ENCODE data around the gene MBNL2.

Gene MBNL2

GRCh38 chr13:97212601-97213040 is 9.5 kb upstream of the MBNL2 start:
- Histone ChIP-seq H3K27ac (ENCODE audit: low read length) (no peak overlapping the region), H3K27me3 (ENCODE audit: control insufficient read depth, insufficient read depth, low read length) (no peaks in the 10 kb centered on the region), H3K4me1 (ENCODE audit: control insufficient read depth, low read depth, low read length) (no peaks in the 10 kb centered on the region), H3K9ac (ENCODE audit: low read length) (no peak overlapping the region), H3K9me3 (ENCODE audit: control insufficient read depth, low read depth, low read length) (no peaks in the 10 kb centered on the region), H3K36me3 (ENCODE audit: control insufficient read depth, low read depth, low read length) (no peaks in the 10 kb centered on the region), H3K4me3 (ENCODE audit: low read length) (no peak overlapping the region)

DNA sequence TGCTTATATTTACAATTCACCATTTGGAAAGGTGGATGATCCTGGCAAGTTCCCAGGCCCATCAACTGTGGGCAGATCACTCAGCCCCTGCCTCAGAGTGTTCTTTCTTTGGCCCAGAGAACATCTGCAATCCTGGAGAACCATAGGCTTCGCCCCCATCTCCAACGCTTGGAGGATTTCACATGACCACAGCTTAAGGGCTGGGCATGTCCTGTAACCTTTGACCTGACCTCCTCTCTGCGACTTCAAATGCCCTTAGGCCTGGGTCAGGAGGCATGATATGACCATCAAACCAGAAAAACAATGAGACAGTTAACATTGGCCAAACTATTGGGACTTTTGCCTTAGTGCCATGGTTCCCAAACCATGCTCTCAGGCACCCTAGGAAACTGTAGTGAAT is 7.2 kb upstream of the MBNL2 start:
- Histone ChIP-seq H3K4me1 (ENCODE audit: control insufficient read depth, low read depth, low read length) (no peaks in the 10 kb centered on the region), H3K36me3 (ENCODE audit: control insufficient read depth, low read depth, low read length) (no peaks in the 10 kb centered on the region), H3K27ac (ENCODE audit: low read length) (no peak overlapping the region), H3K27me3 (ENCODE audit: control insufficient read depth, insufficient read depth, low read length) (no peaks in the 10 kb centered on the region), H3K4me3 (ENCODE audit: low read length) (no peak overlapping the region), H3K9me3 (ENCODE audit: control insufficient read depth, low read depth, low read length) (no peaks in the 10 kb centered on the region), H3K9ac (ENCODE audit: low read length) (no peak overlapping the region)

DNA sequence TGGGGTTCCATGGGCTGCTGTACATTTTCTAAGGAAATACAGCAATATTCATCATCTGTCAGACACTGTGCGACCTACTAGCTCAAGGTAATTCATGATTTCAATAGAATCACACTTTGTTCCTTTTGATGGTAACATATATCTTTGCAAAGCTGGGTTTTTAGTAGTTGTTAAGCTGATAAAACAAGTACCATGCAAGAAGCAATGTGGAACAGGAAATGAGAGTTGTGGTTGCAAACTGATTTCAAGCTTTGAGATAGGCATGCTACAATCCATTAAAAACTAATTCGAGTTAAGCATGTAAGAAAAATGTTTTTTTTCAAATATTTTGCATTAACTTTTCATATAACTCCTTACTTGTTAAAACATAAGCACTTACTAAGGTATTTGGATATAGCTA is 6.8 kb upstream of the MBNL2 start:
- H3K27me3 ChIP-seq (ENCODE audit: control insufficient read depth, insufficient read depth, low read length), result no peaks in the 10 kb centered on the region
- no peaks in the 10 kb centered on the region for H3K36me3 ChIP-seq (ENCODE audit: control insufficient read depth, low read depth, low read length)
- H3K4me3 ChIP-seq (ENCODE audit: low read length), result no peak overlapping the region
- no peaks in the 10 kb centered on the region for H3K9me3 ChIP-seq (ENCODE audit: control insufficient read depth, low read depth, low read length)
- no peak overlapping the region for H3K27ac ChIP-seq (ENCODE audit: low read length)
- H3K4me1 ChIP-seq (ENCODE audit: control insufficient read depth, low read depth, low read length), result no peaks in the 10 kb centered on the region
- H3K9ac ChIP-seq (ENCODE audit: low read length), result no peak overlapping the region

- Histone ChIP-seq H3K9ac (ENCODE audit: low read length) (no peak overlapping the region), H3K4me3 (ENCODE audit: low read length) (no peak overlapping the region), H3K4me1 (ENCODE audit: control insufficient read depth, low read depth, low read length) (peaks cover 18% of the 10 kb centered on the region), H3K27me3 (ENCODE audit: control insufficient read depth, insufficient read depth, low read length) (peaks cover 19% of the 10 kb centered on the region), H3K27ac (ENCODE audit: low read length) (no peak overlapping the region), H3K36me3 (ENCODE audit: control insufficient read depth, low read depth, low read length) (no peaks in the 10 kb centered on the region), H3K9me3 (ENCODE audit: control insufficient read depth, low read depth, low read length) (no peaks in the 10 kb centered on the region)
These were observed 2.9 kb upstream of the MBNL2 start for GRCh38 chr13:97219226-97219625.

GRCh38 chr13:97220151-97220900 is 1.8 kb upstream of the MBNL2 start:
- no peaks in the 10 kb centered on the region for H3K9me3 ChIP-seq (ENCODE audit: control insufficient read depth, low read depth, low read length)
- no peak overlapping the region for H3K9ac ChIP-seq (ENCODE audit: low read length)
- no peaks in the 10 kb centered on the region for H3K36me3 ChIP-seq (ENCODE audit: control insufficient read depth, low read depth, low read length)
- H3K4me1 ChIP-seq (ENCODE audit: control insufficient read depth, low read depth, low read length), result peaks cover 29% of the 10 kb centered on the region
- no peak overlapping the region for H3K4me3 ChIP-seq (ENCODE audit: low read length)
- no peak overlapping the region for H3K27ac ChIP-seq (ENCODE audit: low read length)
- peaks cover 30% of the 10 kb centered on the region for H3K27me3 ChIP-seq (ENCODE audit: control insufficient read depth, insufficient read depth, low read length)

DNA sequence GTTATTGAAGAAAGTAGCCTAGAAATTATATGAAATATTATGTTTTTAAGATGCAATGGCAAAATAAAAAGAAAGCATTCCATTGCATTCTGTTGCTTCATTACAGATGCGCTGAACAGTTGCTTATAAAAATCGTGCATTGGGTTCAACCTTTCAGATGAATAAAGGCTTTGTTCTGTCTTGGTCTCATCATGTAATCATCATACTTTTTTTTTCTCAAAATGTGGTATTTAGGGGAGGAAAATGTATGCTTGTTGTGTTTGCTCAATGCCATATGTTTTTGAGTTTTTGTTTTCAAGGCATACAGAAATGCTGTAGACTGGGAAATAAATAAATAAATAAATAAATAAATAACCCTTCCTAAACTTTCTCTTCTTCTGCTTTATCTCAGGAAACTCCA is 1.1 kb upstream of the MBNL2 start:
- Histone ChIP-seq H3K27ac (ENCODE audit: low read length) (no peak overlapping the region), H3K9me3 (ENCODE audit: control insufficient read depth, low read depth, low read length) (no peaks in the 10 kb centered on the region), H3K36me3 (ENCODE audit: control insufficient read depth, low read depth, low read length) (no peaks in the 10 kb centered on the region), H3K9ac (ENCODE audit: low read length) (no peak overlapping the region), H3K4me1 (ENCODE audit: control insufficient read depth, low read depth, low read length) (peaks cover 29% of the 10 kb centered on the region), H3K4me3 (ENCODE audit: low read length) (no peak overlapping the region), H3K27me3 (ENCODE audit: control insufficient read depth, insufficient read depth, low read length) (peaks cover 37% of the 10 kb centered on the region)

- Histone ChIP-seq H3K9me3 (ENCODE audit: control insufficient read depth, low read depth, low read length) (no peaks in the 10 kb centered on the region), H3K4me1 (ENCODE audit: control insufficient read depth, low read depth, low read length) (peaks cover 29% of the 10 kb centered on the region), H3K27me3 (ENCODE audit: control insufficient read depth, insufficient read depth, low read length) (peaks cover 41% of the 10 kb centered on the region), H3K36me3 (ENCODE audit: control insufficient read depth, low read depth, low read length) (no peaks in the 10 kb centered on the region), H3K4me3 (ENCODE audit: low read length) (no peak overlapping the region), H3K27ac (ENCODE audit: low read length) (no peak overlapping the region), H3K9ac (ENCODE audit: low read length) (no peak overlapping the region)
These were observed 667 bp upstream of the MBNL2 start for GRCh38 chr13:97221466-97221865.

DNA sequence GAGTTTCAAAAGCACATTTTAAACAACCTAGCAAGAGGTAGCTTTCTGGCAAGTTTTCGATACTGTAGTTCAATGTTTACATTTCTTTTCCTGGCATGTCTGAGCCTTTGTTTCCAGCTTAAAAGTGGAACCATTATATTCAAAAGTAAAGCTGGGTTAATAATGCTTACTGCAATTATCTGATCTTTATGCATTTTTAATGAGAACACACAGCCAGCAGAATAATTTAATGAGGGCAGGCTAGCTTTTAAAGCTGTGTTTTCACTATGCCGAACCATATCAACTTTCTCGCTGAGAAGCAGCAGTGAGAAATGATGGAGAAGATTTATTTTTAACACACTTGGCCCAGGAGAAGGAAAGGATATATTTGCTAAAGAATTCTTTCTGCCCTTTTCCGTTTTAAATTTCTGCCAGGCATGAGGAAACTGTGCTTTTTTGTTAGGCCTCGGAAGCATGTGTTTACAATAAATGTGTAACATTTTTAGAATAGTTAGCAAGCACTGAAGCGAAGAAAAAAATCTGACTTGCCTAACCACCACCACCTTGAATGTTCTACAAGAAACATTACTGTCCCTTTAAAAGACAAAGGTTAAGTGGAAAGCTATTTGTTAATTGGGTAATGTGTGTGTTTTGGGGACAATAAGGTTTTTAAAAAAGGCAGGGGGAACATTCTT is 1.0 kb downstream of the MBNL2 start:
- Histone ChIP-seq H3K27ac (ENCODE audit: low read length) (no peak overlapping the region), H3K4me1 (ENCODE audit: control insufficient read depth, low read depth, low read length) (peaks cover 34% of the 10 kb centered on the region), H3K9me3 (ENCODE audit: control insufficient read depth, low read depth, low read length) (no peaks in the 10 kb centered on the region), H3K36me3 (ENCODE audit: control insufficient read depth, low read depth, low read length) (no peaks in the 10 kb centered on the region), H3K4me3 (ENCODE audit: low read length) (peak overlapping the region; percentile 81), H3K27me3 (ENCODE audit: control insufficient read depth, insufficient read depth, low read length) (peaks cover 58% of the 10 kb centered on the region), H3K9ac (ENCODE audit: low read length) (peak overlapping the region; percentile 54)

DNA sequence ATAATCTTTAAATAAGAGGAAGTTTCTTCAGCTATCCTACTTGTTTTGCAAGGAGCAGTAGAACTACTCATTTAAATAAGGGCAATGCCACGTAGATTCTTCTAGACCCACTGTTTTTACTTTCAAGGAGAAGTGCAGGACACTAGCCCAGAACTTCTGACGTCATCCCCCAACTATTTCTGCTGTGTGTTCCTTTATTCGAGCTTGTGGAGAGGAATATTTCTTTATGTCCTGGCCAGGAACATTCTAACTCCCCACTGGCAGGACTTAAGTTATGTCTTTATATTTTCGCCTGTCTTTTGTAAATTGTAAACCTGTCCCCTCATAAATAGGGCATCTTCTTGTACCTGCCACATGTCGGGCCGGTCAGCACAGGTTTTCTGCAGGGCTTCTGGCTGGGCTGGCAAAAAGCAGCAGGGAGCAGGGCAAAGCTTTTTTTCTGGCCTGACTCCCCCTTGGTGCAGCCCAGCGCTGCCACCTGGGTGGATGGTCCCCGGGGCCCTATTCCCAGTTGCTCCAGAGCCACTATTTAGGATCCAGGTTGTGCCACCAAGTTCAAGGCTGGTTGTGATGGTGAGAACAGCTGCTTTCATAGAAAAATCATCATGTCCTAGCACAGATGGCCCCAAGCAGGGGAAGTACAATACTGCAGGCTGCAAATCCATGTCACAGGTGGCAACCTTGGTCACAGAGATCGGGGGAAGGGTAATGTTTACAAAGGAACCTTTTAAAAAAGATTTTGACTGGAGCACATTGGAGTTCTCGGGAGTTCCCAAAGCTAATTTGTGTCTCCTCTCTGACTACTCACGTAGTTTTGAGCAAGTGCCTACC is 1.8 kb downstream of the MBNL2 start:
- Histone ChIP-seq H3K27ac (ENCODE audit: low read length) (no peak overlapping the region), H3K36me3 (ENCODE audit: control insufficient read depth, low read depth, low read length) (no peaks in the 10 kb centered on the region), H3K9me3 (ENCODE audit: control insufficient read depth, low read depth, low read length) (no peaks in the 10 kb centered on the region), H3K27me3 (ENCODE audit: control insufficient read depth, insufficient read depth, low read length) (peaks cover 66% of the 10 kb centered on the region), H3K4me3 (ENCODE audit: low read length) (peak overlapping the region; percentile 81), H3K4me1 (ENCODE audit: control insufficient read depth, low read depth, low read length) (peaks cover 34% of the 10 kb centered on the region), H3K9ac (ENCODE audit: low read length) (peak overlapping the region; percentile 30)

DNA sequence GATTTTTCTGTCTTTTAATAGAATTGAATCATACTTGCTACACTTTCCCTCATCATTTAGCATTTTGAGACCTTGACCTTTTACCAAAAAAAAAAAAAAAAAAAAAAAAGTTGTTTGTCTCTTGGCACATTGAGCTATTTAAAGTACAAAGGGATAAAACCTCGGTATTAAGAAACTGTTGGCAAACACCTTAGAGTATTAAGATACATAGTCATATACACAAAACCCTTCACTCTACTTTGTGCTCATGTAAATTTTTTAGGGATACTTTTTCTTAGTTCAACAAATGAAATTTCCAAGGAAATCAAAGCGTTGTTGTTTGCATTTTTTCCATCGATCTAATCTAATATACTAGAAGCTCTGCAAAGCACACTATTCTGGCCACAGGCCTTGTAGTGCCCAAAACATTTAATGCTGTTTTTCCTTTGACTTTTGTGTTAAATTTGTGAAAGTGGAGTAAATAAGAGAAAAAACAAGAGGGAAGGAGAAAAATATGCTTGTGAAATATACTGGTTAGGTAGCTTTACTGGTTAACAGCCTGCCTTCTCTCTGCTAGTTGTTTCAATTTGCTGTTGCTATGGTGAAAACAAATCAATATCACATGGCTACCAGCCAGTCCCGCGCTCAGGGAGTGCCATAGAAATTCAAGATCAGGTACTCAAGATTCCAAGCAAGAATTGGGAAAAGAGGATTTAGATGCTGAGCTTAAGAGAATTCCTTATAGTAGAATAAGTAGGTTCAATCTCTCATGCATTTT is 2.6 kb downstream of the MBNL2 start:
- Histone ChIP-seq H3K27ac (ENCODE audit: low read length) (no peak overlapping the region), H3K27me3 (ENCODE audit: control insufficient read depth, insufficient read depth, low read length) (peaks cover 74% of the 10 kb centered on the region), H3K36me3 (ENCODE audit: control insufficient read depth, low read depth, low read length) (no peaks in the 10 kb centered on the region), H3K4me3 (ENCODE audit: low read length) (no peak overlapping the region), H3K9me3 (ENCODE audit: control insufficient read depth, low read depth, low read length) (no peaks in the 10 kb centered on the region), H3K4me1 (ENCODE audit: control insufficient read depth, low read depth, low read length) (peaks cover 34% of the 10 kb centered on the region), H3K9ac (ENCODE audit: low read length) (peak overlapping the region; percentile 30)

DNA sequence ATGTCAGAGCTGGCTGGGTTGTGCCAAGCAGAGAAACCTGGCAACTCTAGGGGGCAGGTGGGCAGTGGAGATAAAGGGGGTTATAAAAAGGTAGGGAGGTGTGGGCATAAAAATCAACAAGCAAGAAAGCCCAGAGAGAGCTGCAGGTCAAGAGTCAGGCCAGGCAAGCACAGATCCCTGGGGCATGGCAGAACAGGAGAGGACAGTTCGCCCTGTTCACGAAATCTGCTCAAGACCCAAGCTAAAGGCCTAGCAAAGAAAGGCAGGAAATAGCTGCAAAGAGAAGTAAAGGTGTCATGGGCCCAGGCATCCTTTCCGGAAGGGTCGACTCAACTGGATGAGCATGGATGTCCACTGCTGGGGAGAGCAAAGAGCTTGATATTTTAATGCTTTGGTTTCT is 3.4 kb downstream of the MBNL2 start:
- Histone ChIP-seq H3K27ac (ENCODE audit: low read length) (no peak overlapping the region), H3K9ac (ENCODE audit: low read length) (no peak overlapping the region), H3K9me3 (ENCODE audit: control insufficient read depth, low read depth, low read length) (no peaks in the 10 kb centered on the region), H3K4me1 (ENCODE audit: control insufficient read depth, low read depth, low read length) (peaks cover 34% of the 10 kb centered on the region), H3K27me3 (ENCODE audit: control insufficient read depth, insufficient read depth, low read length) (peaks cover 82% of the 10 kb centered on the region), H3K4me3 (ENCODE audit: low read length) (no peak overlapping the region), H3K36me3 (ENCODE audit: control insufficient read depth, low read depth, low read length) (no peaks in the 10 kb centered on the region)

All from iPS-18a (cell line).